Sciatic nerve (tissue), 2 donors: ENCODE results near the gene RGS12. TPM values are rescaled to one million over a fixed set of nuclear protein-coding genes. Genes with fewer than 3 reads are reported as not detected.
A peak's percentile ranks its signal among the peaks of the same experiment; 100 is the strongest.

Source experiments
- ATAC-seq: fragments of 200-7000 bp; cut with Tn5 transposase; one replicate; pipeline ENCODE4 v1.9.1; 2020; ENCODE audit warnings: mild to moderate bottlenecking, moderate library complexity
- DNase-seq: peaks from one replicate; pipeline ENCODE4 v3.0.0-alpha.2; 2020; ENCODE audit warnings: low spot score
- intact Hi-C: fragments of 100-400 bp; cut with DNase I; formaldehyde crosslinking; loops from one replicate; pipeline ENCODE4 v1.14.2; 2022
- total RNA-seq: library from RNA; stranded (reverse); fragmentation: NEBNext Ultra II Directional; extraction: Animal tissue kit (Norgen Biotek cat#: 25700); gene quantifications from one replicate; pipeline ENCODE4 v1.2.1, GENCODE V29; 2021
- donor health status: DM: no; HTN: no; CAD: no.
- donor health status: DM: no; HTN: no; CAD: no.

The RGS12 gene, protein sequence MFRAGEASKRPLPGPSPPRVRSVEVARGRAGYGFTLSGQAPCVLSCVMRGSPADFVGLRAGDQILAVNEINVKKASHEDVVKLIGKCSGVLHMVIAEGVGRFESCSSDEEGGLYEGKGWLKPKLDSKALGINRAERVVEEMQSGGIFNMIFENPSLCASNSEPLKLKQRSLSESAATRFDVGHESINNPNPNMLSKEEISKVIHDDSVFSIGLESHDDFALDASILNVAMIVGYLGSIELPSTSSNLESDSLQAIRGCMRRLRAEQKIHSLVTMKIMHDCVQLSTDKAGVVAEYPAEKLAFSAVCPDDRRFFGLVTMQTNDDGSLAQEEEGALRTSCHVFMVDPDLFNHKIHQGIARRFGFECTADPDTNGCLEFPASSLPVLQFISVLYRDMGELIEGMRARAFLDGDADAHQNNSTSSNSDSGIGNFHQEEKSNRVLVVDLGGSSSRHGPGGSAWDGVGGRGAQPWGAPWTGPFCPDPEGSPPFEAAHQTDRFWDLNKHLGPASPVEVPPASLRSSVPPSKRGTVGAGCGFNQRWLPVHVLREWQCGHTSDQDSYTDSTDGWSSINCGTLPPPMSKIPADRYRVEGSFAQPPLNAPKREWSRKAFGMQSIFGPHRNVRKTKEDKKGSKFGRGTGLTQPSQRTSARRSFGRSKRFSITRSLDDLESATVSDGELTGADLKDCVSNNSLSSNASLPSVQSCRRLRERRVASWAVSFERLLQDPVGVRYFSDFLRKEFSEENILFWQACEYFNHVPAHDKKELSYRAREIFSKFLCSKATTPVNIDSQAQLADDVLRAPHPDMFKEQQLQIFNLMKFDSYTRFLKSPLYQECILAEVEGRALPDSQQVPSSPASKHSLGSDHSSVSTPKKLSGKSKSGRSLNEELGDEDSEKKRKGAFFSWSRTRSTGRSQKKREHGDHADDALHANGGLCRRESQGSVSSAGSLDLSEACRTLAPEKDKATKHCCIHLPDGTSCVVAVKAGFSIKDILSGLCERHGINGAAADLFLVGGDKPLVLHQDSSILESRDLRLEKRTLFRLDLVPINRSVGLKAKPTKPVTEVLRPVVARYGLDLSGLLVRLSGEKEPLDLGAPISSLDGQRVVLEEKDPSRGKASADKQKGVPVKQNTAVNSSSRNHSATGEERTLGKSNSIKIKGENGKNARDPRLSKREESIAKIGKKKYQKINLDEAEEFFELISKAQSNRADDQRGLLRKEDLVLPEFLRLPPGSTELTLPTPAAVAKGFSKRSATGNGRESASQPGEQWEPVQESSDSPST (N-terminal part only)
- 40.7 TPM for total RNA-seq

DNA sequence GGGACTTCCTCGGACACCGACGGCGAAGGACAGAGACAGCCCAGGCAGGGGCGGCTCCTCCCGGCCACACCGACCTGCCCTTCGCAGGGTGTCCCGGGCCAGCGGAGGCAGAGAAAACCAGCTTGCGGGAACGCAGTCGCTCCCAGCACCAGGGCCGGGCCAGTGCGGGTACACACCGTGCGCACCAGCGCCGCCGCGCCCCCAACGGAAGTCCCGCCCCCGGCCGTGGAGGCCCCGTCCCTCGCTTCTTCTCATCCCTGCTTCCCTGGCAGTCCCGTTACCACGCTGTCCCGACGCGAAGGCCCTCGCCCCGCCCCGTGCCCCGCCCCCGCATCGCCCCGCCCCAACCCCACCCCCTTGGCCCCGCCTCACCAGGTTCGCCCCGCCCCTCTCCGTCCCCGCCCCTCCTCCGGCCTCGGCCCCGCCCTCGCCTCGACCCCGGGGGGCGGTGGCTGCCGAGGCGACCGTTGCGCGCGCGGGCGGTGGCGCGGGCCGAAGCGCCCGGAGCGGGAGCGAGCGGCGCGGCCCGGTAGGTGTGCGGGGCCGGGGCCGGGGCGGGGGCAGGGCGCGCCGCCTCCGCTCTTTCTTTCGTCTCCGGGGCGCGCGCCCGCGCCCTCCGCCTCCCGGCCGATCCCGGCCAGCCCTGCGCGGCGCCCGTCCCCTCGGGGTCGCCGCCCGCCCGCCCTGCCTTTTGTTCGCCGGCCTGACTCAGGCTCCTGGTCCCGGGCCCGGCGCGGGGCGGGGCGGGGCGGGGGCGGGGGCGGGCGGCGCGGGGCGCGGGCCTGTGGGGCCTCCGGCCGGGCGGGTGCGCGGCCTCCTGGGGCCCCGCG is at the start of gene RGS12:
Gene RGS12, plus strand, starts transcription at position 451 of the 830 bp plus-strand sequence. CDS start 23,150 bp downstream, outside the sequence.
- ATAC-seq (peak; percentile 97), DNase-seq (peak; percentile 98)
- intact Hi-C loops: no loop called here

DNA sequence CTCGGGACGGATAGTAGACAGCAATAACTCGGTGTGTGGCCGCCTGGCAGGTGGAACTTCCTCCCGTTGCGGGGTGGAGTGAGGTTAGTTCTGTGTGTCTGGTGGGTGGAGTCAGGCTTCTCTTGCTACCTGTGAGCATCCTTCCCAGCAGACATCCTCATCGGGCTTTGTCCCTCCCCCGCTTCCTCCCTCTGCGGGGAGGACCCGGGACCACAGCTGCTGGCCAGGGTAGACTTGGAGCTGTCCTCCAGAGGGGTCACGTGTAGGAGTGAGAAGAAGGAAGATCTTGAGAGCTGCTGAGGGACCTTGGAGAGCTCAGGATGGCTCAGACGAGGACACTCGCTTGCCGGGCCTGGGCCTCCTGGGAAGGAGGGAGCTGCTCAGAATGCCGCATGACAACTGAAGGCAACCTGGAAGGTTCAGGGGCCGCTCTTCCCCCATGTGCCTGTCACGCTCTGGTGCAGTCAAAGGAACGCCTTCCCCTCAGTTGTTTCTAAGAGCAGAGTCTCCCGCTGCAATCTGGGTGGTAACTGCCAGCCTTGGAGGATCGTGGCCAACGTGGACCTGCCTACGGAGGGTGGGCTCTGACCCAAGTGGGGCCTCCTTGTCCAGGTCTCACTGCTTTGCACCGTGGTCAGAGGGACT is 49.6 kb upstream of the RGS12 start:
- no peak for DNase-seq
- no peak for ATAC-seq
- intact Hi-C loops: no loop called here

DNA sequence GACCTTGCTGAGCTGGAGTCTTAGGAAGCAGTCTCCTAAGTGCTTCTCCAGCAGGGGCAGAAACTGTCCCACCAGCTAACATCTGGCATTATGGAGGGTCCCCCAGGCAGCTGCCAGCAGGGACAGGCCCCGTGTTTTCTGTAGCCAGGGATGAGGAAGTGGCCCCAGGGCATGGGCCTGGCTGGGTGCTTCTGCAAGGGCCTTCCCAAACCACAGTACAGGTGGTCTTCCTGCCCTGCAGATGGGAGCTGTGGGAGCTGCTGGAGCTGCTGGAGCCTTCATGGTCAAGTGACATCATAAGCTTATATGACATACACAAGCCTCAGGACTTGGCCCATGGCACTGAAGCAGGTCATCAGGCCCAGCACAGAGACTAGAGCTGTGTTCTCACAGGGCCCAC is 48.8 kb upstream of the RGS12 start:
- DNase-seq: no peak
- intact Hi-C loops: no loop called here
- ATAC-seq: no peak

DNA sequence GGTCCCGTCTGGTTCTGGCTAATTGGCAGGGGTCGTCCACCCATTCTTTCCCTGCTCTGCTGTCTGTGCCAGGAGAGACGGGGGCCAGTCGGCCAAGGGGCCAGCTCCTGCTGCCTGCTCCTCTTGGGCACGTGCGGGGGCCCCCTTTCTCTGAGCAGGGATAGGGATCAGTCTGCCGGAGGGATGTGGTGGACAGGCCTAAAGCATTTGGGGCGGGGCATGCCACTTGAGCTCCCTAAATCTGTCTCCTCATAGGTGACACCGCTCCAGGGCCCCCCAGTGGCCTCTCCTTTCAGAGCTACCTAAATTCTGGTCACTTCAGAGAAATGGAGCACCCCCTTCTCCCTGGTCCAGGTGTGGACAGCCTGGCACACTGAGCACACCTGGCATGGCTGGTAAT is 48.1 kb upstream of the RGS12 start:
- ATAC-seq (no peak), DNase-seq (no peak)
- intact Hi-C loops: no loop called here

DNA sequence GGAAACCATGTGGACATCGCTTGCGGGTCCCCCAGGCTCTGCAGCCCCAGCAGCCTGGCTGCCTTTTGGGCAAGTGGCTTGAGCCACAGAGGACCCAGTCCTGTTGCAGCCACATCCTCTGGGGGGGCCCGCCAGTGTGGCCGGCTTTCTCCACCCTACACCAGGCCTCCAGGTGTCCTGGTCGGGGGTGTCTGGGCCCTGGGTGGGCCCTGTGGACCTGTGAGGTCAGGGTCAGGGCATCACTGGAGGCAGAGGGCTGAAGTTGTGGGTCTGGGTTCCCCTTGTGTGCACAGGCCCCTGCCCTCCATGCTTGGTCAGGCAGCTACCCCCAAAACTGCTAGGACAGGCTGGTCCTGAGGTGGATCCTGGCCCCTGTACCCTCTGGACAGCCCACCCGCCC is 47.1 kb upstream of the RGS12 start:
- intact Hi-C loops: no loop called here
- ATAC-seq: no peak
- DNase-seq: no peak

DNA sequence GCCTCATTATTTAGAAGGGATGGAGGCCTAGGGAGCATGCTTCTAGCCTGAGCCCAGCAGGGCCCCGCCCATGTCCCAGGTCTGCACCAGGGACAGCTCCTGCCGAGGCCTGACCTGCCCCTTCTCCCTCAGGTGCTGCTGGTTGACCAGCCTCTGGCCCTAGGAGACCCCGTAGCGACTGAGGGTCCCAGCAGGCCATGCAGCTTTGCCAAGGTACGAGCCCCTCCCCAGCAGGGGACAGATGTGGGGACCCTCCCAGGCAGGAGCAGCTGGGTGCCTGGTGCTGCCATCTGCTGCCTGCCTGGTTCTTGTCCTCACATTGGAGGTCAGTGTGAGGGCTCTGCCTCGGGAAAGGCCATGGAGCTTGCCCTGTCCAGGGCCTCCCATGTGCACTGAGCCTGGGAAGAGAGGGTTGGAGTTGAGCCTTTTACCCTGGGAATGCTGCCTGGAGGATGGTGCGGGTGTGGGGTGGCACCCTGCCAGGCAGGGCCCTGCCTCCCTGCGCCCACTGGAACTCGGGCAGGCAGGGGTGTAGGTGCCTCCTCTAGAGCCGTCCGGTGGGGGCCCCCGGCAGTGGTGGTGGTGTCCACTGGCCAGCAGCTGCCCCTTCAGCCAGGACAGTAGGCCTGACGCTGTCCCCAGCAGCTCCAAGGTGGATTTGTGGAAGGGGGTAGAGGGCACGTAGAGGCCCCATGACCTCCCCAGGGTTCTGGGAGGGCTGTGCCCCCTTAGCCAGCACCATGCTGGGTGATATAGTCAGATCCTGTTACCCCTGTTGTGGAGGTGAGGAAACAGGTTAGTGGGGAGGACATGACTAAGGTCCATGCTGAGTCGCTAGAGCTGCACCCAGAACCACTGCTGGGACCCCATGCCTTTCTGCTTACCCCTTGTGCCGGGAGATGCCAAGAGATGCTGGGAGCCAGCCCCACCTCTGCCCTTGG is 46.1 kb upstream of the RGS12 start:
- ATAC-seq (no peak), DNase-seq (no peak)
- intact Hi-C loops: no loop called here

DNA sequence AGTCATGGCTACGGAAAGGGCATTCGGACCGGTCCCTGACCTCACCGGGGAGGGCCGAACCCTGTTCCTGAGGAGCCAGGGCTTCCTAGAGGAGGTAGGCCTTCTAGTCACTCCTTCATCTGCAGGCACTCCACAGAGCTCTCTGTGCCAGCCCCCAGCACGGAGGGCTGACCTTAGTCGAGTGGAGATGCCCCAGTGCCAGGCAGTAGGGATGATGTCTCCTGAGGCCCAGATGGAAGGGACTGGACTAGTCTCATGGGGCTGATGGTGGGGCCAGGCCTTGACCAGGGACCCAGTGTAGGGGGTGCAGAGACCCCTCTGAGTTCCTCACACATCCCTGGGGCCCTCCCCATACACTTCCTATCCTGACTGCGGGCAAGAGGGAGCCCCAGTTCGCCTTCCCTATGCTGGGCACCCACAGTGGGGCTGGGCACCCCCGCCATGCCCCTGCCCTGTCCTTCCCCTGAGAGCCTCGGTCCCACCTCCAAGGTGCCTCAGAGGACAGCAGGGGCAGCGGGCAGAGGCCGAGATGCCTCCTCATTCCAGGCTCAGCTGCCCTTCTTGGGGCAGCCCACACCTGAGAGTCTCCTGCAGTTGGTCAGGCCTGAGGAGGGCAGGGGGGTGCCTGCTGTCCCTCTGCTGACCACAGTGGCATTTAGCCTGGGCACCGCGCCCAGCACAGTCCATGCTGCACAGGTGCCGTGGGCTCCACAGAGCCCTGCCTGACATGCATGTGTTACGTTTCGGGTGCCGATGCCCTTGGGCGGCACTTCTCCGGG is 45.2 kb upstream of the RGS12 start:
- ATAC-seq (no peak), DNase-seq (no peak)
- intact Hi-C loops: no loop called here

DNA sequence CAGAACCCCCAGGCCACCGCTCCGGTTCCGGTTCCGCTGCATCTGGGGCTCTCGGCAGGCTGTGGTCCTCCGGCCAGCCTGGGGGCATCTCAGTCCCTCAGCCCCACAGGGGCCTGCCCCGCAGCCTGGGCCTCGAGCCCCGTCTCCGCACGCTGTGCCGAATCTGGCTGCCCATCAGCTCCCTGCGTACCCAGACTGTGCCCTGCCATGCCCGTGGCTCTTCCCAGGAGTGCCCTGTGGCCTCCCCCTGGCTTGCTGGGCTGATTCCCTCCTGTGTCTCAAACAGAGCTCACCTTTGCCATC is 44.7 kb upstream of the RGS12 start:
- DNase-seq: no peak
- intact Hi-C loops: no loop called here
- ATAC-seq: no peak

DNA sequence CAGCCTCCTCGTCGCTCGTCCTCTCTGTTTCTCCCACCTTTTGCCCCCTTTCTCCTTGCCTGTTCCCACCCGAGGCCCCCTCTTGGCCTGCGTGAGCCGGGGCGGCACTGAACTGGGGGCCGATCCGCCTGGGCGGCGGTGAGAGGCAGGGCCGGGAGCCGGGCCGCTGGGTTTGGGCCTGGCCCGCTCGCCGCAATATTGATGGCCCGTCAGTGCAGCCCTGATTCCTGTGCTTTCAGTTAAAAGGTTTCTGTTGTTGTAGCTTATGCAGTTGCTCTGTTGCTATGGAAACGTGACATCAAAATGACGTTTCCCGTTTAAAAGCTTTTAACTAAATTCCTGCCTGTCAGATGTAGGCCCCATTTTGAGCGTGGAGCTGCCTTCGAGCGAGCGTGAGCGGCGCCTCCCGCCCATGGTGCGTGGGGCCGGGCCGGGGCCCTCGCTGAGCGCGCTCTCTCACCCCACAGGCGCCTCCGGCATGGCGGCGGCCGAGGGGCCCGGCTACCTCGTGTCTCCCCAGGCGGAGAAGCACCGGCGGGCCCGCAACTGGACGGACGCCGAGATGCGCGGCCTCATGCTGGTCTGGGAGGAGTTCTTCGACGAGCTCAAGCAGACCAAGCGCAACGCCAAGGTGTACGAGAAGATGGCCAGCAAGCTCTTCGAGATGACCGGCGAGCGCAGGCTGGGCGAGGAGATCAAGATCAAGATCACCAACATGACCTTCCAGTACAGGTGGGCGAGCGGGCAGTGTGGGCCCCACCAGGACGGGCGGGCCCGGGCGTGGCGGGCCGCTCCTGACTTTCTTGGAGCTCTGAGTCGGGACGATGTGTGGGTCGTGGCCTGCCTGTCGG is 43.8 kb upstream of the RGS12 start, which contains the start of gene MSANTD1:
Gene MSANTD1, plus strand, starts transcription at position 349 of the 851 bp plus-strand sequence. Its CDS starts 64 bp downstream, at position 413.
- intact Hi-C loops: no loop called here
- ATAC-seq (no peak), DNase-seq (no peak)

DNA sequence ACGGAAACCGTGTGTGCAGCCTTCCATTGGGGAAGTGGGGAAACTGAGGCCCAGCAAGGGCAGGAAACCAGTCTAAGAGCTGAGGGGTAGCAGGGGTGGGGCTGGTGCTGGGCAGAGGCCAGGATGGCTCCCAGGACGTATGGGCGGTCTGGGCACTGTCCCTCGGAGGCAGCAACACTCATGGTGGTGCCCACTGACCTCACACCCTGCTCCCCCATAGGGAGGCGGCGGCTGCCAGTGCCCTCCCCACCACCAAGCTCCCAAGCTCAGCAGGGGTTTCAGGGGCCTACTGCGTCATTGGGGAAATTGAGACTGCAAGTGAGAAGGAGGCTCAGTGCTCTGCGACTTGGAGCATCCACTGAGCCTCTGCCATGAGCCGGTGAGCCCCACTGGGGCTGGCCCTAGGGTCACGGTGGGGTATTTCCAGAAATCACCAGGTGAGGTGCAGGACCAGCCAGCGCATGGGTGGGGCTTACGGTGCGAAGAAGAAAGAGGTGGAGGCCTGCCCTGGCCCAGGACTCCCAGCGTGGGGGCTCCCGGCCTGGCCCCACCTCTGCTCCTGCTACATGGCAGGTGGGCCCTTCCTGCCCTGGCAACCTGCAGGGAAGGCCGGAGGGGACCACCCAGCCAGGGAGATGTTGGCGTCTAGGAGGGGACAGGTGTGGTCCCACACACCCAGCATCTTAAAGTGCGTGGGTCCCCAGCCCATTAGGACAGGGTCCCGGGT is 42.9 kb upstream of the RGS12 start:
- DNase-seq (no peak), ATAC-seq (no peak)
- intact Hi-C loops: no loop called here

DNA sequence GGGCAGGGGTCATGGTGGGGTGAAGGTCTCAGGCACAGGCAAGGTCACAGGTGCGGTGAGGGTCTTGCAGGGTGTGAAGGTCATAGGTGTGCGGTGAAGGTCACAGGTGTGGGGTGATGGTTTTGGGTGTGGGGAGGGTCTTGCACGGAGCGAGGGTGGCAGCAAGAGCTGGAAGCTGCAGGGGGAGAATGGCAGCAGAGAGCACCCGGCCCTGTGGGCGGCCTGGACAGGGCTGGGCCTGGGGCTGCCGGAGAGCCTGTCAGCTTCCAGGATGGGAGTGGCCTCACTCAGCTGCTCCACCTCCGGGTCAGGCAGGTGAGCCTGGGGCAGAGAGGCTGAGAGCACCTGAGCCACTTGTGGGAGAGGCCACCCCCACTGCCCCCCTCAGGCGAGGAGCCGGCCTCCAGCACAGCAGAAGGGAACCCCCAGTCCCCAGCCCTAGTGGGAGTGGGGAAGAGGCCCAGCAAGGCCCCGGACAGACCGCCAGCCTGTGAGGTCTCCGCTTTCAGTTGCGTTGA is 42.3 kb upstream of the RGS12 start:
- DNase-seq (no peak), ATAC-seq (no peak)
- intact Hi-C loops: no loop called here

DNA sequence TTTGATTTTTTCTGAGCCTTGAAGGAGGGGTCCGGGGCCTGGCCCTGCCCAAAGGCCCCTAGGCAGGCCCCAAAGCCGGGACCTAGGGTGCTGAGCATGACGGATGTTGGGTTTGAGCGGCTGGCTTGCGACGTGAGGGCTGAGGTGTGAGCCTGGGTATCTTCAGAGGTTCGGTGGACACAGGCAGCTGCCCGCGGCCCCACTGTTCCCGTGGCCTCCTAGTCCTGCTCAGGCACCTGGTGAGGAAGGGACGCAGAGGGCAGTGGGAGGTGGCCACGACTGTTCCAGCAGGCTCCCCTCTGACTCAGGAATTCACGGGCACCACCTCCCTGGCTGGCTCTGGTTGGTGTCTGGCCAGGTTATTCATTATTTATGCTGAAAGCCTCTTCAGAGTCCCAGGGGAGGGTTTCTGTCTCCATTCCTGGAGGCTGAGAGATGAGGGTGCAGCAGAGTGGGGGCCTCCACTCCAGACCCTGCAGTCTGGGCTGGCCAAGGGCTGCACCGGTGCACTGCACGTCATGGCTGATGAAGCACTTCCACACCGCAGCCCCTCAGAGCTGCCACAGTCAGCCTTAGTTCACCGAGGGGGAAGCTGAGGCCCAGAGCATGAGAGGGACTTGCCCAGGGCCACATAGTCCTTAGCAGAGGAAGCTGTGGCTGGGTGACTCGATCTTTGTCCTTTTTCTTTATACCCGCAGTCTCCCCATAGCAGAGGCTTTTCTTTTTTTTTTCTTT is 41.7 kb upstream of the RGS12 start:
- ATAC-seq (no peak), DNase-seq (peak; percentile 18)
- intact Hi-C loops: no loop called here

DNA sequence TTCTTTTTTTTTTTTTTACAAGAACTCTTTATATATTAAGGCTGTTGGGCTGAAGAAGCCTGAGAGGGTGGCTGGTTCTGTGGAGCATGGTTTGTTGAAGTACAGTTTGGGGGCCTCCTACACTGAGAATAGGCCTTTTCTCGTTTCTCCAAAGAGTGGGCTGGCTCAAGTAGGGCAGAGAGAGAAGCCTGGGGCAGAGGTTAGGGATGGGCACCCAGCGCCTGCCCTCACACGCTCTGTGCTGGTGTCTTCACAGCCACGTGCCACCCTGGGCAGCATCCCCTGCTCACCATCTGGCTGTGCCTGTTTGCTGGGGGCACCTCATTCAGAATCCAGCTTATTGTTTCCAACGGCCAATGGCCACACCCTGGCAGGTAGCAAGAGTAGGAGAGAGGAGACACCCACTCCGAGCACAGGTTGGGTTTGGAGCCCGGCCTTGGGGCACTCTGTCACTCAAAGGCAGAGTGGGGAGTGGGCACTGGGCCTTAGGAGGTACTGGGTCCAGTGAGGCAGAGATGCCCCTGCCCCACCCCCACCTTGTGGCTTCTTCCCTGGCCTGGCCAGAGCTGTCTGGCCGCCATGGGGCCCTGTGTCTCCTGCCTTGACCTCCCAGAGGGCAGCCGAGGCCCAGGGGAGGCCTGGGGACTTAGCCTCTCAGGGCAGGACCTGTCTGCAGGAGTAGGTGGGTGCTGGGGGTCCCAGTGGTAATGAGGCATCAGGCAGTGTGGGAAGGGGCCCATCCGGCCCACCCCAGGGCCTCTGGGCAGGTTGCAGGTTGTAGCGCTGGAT is 40.9 kb upstream of the RGS12 start:
- DNase-seq: peak; percentile 40
- intact Hi-C loops: no loop called here

More for the DNA sequence above, 40.9 kb upstream of the RGS12 start:
- ATAC-seq: no peak
